Body of pancreas (tissue), 4 donors: Measurements from ENCODE around the gene GAL. TPM values are rescaled to one million over a fixed set of nuclear protein-coding genes. Genes with fewer than 3 reads are reported as not detected.

ENCODE experiments used
- ATAC-seq: fragments of 150-250 bp; one replicate; pipeline ENCODE4 v1.9.1; 2016
- DNase-seq, 4 donors: peaks; one replicate each; pipeline ENCODE4 v3.0.0-alpha.2; 2019
- H3K27ac ChIP-seq, 4 donors: fragments of 200-600 bp; sonication (generic); 1 replicate in 3 of 4; 2 replicates in 1 of 4; pipeline versions ENCODE4 v1.5.1 to v1.6.1; 2016 to 2019; ENCODE audit warnings: mild to moderate bottlenecking in 1 of 4, mixed read lengths in 1 of 4, moderate library complexity in 1 of 4
- H3K27me3 ChIP-seq, 2 donors: fragments of 200-600 bp; sonication (generic); one replicate each; pipeline ENCODE4 v1.6.0; 2016; ENCODE audit warnings: mild to moderate bottlenecking in 1 of 2
- H3K36me3 ChIP-seq, 2 donors: fragments of 200-600 bp; sonication (generic); replicated peaks in 1 of 2; 2 replicates each; pipeline ENCODE4 v1.5.1; 2016; ENCODE audit warnings: low read depth in 2 of 2; ENCODE audit not compliant: insufficient read depth in 1 of 2
- H3K4me1 ChIP-seq: fragments of 200-600 bp; sonication (generic); one replicate; pipeline ENCODE4 v1.6.0; 2016
- H3K4me3 ChIP-seq, 2 donors: fragments of 200-600 bp; sonication (generic); 1 replicate in 1 of 2; 2 replicates in 1 of 2; pipeline ENCODE4 v1.5.1; 2016 to 2019
- H3K9me3 ChIP-seq, 3 donors: fragments of 200-600 bp; sonication (generic); 1 replicate in 2 of 3; 2 replicates in 1 of 3; pipeline ENCODE4 v1.5.1; 2016
- POLR2A ChIP-seq, 3 donors: fragments of 450-650 bp; IDR thresholded peaks; one replicate each; pipeline ENCODE4 v1.6.1; 2016; ENCODE audit warnings: antibody characterized with exemption in 3 of 3, mild to moderate bottlenecking in 2 of 3
- WGBS, 2 donors: methylation state at CpG; one replicate each; pipeline ENCODE4 v1.1.5; 2017; 5-methylcytosine and 5-hydroxymethylcytosine counted together
- intact Hi-C: fragments of 100-400 bp; cut with DNase I; formaldehyde crosslinking; loops from one replicate; pipeline ENCODE4 v1.15.1; 2023
- total RNA-seq, 2 donors: library from RNA; depleted of rRNA; stranded (reverse); fragments of >200 nt; gene quantifications; one replicate each; pipeline ENCODE4 v1.1.0, GENCODE V29; 2016
- TF ChIP-seq, protein P1 (sequence below), 7 experiments: fragments of 450-650 bp in 4 of 7; fragments of 200-600 bp in 3 of 7; sonication (generic) in 3 of 7; IDR thresholded peaks; one replicate each; pipeline ENCODE4 v1.5.1; 2016 to 2019; ENCODE audit warnings: antibody characterized with exemption in 7 of 7

The GAL gene
- total RNA-seq, 2 donors from 2014 or later, result 3.4 to 5.9 TPM

GRCh38 chr11:68683536-68684384 is 584 bp upstream of the GAL start:
- whole genome bisulfite sequencing, 2 donors, result 38% methylated on average over 30 of the region's 37 CpGs; no CpG with 5 or more reads in 1 of the 2 donors
- peaks cover 14% of the 10 kb centered on the region for H3K4me1 ChIP-seq
- DNase-seq, result no peak

GRCh38 chr11:68685656-68686380 is 1.5 kb downstream of the GAL start:
- TF ChIP-seq, protein P1, sequence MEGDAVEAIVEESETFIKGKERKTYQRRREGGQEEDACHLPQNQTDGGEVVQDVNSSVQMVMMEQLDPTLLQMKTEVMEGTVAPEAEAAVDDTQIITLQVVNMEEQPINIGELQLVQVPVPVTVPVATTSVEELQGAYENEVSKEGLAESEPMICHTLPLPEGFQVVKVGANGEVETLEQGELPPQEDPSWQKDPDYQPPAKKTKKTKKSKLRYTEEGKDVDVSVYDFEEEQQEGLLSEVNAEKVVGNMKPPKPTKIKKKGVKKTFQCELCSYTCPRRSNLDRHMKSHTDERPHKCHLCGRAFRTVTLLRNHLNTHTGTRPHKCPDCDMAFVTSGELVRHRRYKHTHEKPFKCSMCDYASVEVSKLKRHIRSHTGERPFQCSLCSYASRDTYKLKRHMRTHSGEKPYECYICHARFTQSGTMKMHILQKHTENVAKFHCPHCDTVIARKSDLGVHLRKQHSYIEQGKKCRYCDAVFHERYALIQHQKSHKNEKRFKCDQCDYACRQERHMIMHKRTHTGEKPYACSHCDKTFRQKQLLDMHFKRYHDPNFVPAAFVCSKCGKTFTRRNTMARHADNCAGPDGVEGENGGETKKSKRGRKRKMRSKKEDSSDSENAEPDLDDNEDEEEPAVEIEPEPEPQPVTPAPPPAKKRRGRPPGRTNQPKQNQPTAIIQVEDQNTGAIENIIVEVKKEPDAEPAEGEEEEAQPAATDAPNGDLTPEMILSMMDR (IDR thresholded peaks at IDR 0.05), result no peak
- TF ChIP-seq POLR2A (IDR thresholded peaks at IDR 0.05), result no peak

More at GRCh38 chr11:68683536-68684384, 584 bp upstream of the GAL start:
- Histone ChIP-seq H3K9me3 (no peaks in the 10 kb centered on the region), H3K4me3 (no peak overlapping the region), H3K27me3 (peaks cover 0 to 16% of the 10 kb centered on the region in 2 donors), H3K27ac (no peak overlapping the region), H3K36me3 (no peaks in the 10 kb centered on the region)
- no peak for ATAC-seq
- no peak for TF ChIP-seq POLR2A (IDR thresholded peaks at IDR 0.05)
- TF ChIP-seq, protein P1 (IDR thresholded peaks at IDR 0.05), result no peak
- intact Hi-C loops, result no loop called here

GRCh38 chr11:68686486-68686885 is 2.1 kb downstream of the GAL start:
- no peak overlapping the region for H3K4me3 ChIP-seq
- intact Hi-C loops, result no loop called here
- no peak overlapping the region for H3K27ac ChIP-seq
- no peaks in the 10 kb centered on the region for H3K9me3 ChIP-seq
- peaks cover 0 to 16% of the 10 kb centered on the region in 2 donors for H3K27me3 ChIP-seq
- 78 to 88% methylated on average over 11 to 12 of the region's 12 CpGs for WGBS, 2 donors
- TF ChIP-seq POLR2A (IDR thresholded peaks at IDR 0.05), result no peak
- TF ChIP-seq, protein P1 (IDR thresholded peaks at IDR 0.05), result no peak
- ATAC-seq, result no peak
- peaks cover 14% of the 10 kb centered on the region for H3K4me1 ChIP-seq
- DNase-seq, result no peak
- no peaks in the 10 kb centered on the region for H3K36me3 ChIP-seq

More at GRCh38 chr11:68685656-68686380, 1.5 kb downstream of the GAL start:
- no peaks in the 10 kb centered on the region for H3K9me3 ChIP-seq
- ATAC-seq (no peak), DNase-seq (no peak)
- no peaks in the 10 kb centered on the region for H3K36me3 ChIP-seq
- intact Hi-C loops, result no loop called here
- H3K4me3 ChIP-seq, result no peak overlapping the region
- H3K4me1 ChIP-seq, result peaks cover 14% of the 10 kb centered on the region
- 92 to 93% methylated on average over 18 of the region's 18 CpGs for WGBS, 2 donors
- H3K27ac ChIP-seq, result no peak overlapping the region
- peaks cover 0 to 16% of the 10 kb centered on the region in 2 donors for H3K27me3 ChIP-seq

GRCh38 chr11:68687311-68687710 is 3.0 kb downstream of the GAL start:
- Histone ChIP-seq H3K36me3 (no peaks in the 10 kb centered on the region), H3K4me1 (peaks cover 14% of the 10 kb centered on the region), H3K27ac (no peak overlapping the region), H3K9me3 (no peaks in the 10 kb centered on the region), H3K4me3 (no peak overlapping the region), H3K27me3 (peaks cover 0 to 16% of the 10 kb centered on the region in 2 donors)
- intact Hi-C loops, result no loop called here
- DNase-seq (no peak), ATAC-seq (no peak)
- no peak for TF ChIP-seq POLR2A (IDR thresholded peaks at IDR 0.05)
- TF ChIP-seq, protein P1 (IDR thresholded peaks at IDR 0.05), result no peak
- 69 to 72% methylated on average over 9 of the region's 9 CpGs for WGBS, 2 donors
